A673 (cell line): ENCODE measurements around the gene EXOC2. TPM values are rescaled to one million over a fixed set of nuclear protein-coding genes. Genes with fewer than 3 reads are reported as not detected.

ENCODE experiments used
- BruUV-seq: library from RNA; stranded (reverse); fragments of 400-500 nt; replicated peaks from 2 replicates; lab custom pipeline; 2021; lab: Mats Ljungman, UMichigan
- CTCF ChIA-PET: fragments of 300-600 bp; sonication (Branson Sonifier 250); formaldehyde crosslinking; loops from one replicate; lab custom pipeline; 2022; ENCODE audit warnings: antibody characterized with exemption; lab: Charles Lee
- POLR2A ChIA-PET: fragments of 300-600 bp; sonication (Branson Sonifier 250); formaldehyde crosslinking; loops from one replicate; lab custom pipeline; 2022; ENCODE audit warnings: antibody characterized with exemption; ENCODE audit not compliant: low non-redundant PET; lab: Charles Lee
- DNase-seq: peaks from one replicate; pipeline ENCODE4 v3.0.0-alpha.2; 2015; ENCODE audit warnings: low spot score
- H3K27ac ChIP-seq: fragments of 200-600 bp; sonication (generic); 2 replicates; pipeline ENCODE4 v1.5.1; 2016; ENCODE audit warnings: mixed run types, low read depth, mild to moderate bottlenecking, mixed read lengths, antibody characterized with exemption, low read length; ENCODE audit not compliant: poor library complexity, severe bottlenecking
- H3K27me3 ChIP-seq: fragments of 200-600 bp; sonication (generic); replicated peaks from 2 replicates; pipeline ENCODE4 v1.6.1; 2017; ENCODE audit warnings: mixed run types, low read depth, mild to moderate bottlenecking, mixed read lengths, antibody characterized with exemption, low read length; ENCODE audit not compliant: insufficient read depth, poor library complexity
- H3K36me3 ChIP-seq: fragments of 200-600 bp; sonication (generic); 2 replicates; pipeline ENCODE4 v1.6.1; 2016; ENCODE audit warnings: mixed run types, mild to moderate bottlenecking, mixed read lengths, antibody characterized with exemption, low read length; ENCODE audit not compliant: insufficient read depth, poor library complexity, severe bottlenecking
- H3K4me1 ChIP-seq: fragments of 200-600 bp; sonication (generic); 2 replicates; pipeline ENCODE4 v1.6.1; 2017; ENCODE audit warnings: mixed run types, mild to moderate bottlenecking, mixed read lengths, antibody characterized with exemption, low read length; ENCODE audit not compliant: insufficient read depth, poor library complexity, severe bottlenecking
- H3K4me3 ChIP-seq: fragments of 200-600 bp; sonication (generic); 2 replicates; pipeline ENCODE4 v1.5.1; 2016; ENCODE audit warnings: low read depth, mixed run types, mild to moderate bottlenecking, mixed read lengths, low read length; ENCODE audit not compliant: poor library complexity, severe bottlenecking
- H3K9me3 ChIP-seq: fragments of 200-600 bp; sonication (generic); 2 replicates; pipeline ENCODE4 v1.6.1; 2016; ENCODE audit warnings: mixed run types, low read depth, mild to moderate bottlenecking, mixed read lengths, antibody characterized with exemption, low read length; ENCODE audit not compliant: poor library complexity, severe bottlenecking
- EZH2 ChIP-seq: fragments of 200-600 bp; sonication (generic); IDR thresholded peaks from 2 replicates; pipeline ENCODE4 v1.6.1; 2017; ENCODE audit warnings: borderline replicate concordance, low read depth, mild to moderate bottlenecking, mixed read lengths, antibody characterized with exemption, low read length; ENCODE audit not compliant: poor library complexity, severe bottlenecking
- intact Hi-C: fragments of 100-400 bp; cut with micrococcal nuclease; formaldehyde crosslinking; loops from one replicate; pipeline ENCODE4 v1.10.0; 2022; ENCODE audit not compliant: unreplicated experiment
- total RNA-seq: library from RNA; stranded (reverse); gene quantifications from 2 replicates; pipeline ENCODE4 v1.2.3, GENCODE V29; 2021
- TF ChIP-seq, protein P1 (sequence below): fragments of 300-800, 200-600 bp; sonication (generic); conservative IDR thresholded peaks from 2 replicates; pipeline ENCODE4 v1.5.1; 2017; ENCODE audit warnings: low read depth, mild to moderate bottlenecking, antibody characterized with exemption, low read length, moderate library complexity, mixed read lengths

The EXOC2 gene
- total RNA-seq, 1 experiment from 2014 or later = 22.4 TPM

DNA sequence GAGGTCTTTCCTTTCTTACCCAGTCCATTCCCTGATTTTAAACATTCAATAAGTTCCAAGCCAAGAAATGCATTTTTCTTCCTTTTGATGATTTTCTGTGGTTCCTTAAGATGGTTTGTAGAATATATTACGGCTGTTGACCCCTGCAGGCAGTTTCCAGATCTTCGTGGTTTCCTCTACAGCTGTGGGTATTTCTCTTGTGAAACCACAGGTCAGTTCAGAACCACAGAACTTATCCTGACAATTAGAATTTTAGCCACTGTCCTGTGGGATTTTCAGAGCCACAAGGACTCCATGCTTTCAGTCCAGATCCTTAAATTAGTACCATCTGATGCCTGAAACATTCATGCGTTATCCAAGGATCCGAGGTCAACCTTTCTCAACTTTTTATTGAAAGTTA, 29.7 kb upstream of the EXOC2 start:
- Histone ChIP-seq H3K4me3 (no peak overlapping the region), H3K9me3 (no peaks in the 10 kb centered on the region), H3K27ac (no peak overlapping the region), H3K36me3 (no peaks in the 10 kb centered on the region), H3K27me3 (peaks cover 27% of the 10 kb centered on the region), H3K4me1 (no peaks in the 10 kb centered on the region)
- ChIA-PET CTCF (interaction anchor here (1.0 to 1.5 kb wide), 4 partner anchors 19 to 714 kb away, joined by 3 to 8 read pairs (median 4); no protein-coding TSS in a partner anchor), POLR2A (no interaction called here)
- TF ChIP-seq, protein P1, sequence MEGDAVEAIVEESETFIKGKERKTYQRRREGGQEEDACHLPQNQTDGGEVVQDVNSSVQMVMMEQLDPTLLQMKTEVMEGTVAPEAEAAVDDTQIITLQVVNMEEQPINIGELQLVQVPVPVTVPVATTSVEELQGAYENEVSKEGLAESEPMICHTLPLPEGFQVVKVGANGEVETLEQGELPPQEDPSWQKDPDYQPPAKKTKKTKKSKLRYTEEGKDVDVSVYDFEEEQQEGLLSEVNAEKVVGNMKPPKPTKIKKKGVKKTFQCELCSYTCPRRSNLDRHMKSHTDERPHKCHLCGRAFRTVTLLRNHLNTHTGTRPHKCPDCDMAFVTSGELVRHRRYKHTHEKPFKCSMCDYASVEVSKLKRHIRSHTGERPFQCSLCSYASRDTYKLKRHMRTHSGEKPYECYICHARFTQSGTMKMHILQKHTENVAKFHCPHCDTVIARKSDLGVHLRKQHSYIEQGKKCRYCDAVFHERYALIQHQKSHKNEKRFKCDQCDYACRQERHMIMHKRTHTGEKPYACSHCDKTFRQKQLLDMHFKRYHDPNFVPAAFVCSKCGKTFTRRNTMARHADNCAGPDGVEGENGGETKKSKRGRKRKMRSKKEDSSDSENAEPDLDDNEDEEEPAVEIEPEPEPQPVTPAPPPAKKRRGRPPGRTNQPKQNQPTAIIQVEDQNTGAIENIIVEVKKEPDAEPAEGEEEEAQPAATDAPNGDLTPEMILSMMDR = no peak
- no peak for TF ChIP-seq EZH2
- no TSS peak for BruUV-seq
- no peak for DNase-seq
- intact Hi-C loops = loop anchor here (5.0 kb wide), 3 partner anchors 130 to 715 kb away; no protein-coding TSS in a partner anchor

DNA sequence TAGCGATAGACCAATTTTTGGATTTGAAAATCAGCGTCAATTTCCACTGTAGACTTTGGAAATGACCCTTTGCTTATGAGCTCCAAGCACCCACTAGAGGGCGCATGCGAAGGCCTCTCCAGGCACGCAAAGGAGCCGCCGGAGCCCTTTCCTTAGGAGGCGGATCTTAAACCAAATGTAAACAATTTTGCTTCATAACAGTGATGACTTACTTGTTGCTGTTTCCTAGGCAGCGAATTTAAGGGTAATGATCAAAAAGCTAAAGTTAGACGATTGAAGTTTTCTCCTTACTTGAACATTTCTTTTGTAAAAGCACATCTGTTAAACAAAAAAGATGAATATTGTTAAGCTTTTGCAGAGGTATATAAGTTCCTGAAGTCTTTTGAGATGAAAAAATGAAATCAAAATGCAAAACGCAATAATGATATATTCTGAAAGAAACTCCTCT, 29.2 kb upstream of the EXOC2 start:
- no peak for TF ChIP-seq EZH2
- TF ChIP-seq, protein P1 = peak; percentile 96
- no peak overlapping the region for H3K27ac ChIP-seq
- H3K4me3 ChIP-seq = no peak overlapping the region
- no peaks in the 10 kb centered on the region for H3K4me1 ChIP-seq
- no TSS peak for BruUV-seq
- H3K27me3 ChIP-seq = peaks cover 22% of the 10 kb centered on the region
- no peaks in the 10 kb centered on the region for H3K9me3 ChIP-seq
- POLR2A ChIA-PET = no interaction called here
- no peaks in the 10 kb centered on the region for H3K36me3 ChIP-seq
- CTCF ChIA-PET = interaction anchor here (0.7 to 1.5 kb wide), 5 partner anchors 19 to 715 kb away, joined by 3 to 8 read pairs (median 4); no protein-coding TSS in a partner anchor
- intact Hi-C loops = loop anchor here (5.0 kb wide), 3 partner anchors 130 to 715 kb away; no protein-coding TSS in a partner anchor
- DNase-seq = peak; percentile 84

DNA sequence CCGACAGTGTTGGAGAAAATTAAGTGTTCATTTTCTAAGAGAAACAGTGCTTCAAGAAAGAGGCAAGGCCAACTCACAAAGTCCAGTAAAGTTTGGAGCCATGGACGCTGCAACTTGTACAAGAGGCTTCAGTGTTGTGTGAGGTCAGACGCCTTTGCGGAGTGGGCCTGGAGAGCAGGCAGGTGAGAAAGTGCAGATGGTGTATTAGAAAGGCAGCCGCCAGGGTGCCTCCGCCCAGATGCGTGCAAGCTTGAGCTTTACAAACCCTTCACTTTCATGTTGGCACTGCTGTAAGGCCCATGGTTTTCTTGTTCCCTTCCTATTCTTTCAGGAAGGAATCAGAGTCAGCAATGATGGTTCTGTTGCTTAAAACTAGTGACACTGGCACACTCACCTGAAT, 25.4 kb upstream of the EXOC2 start:
- Histone ChIP-seq H3K9me3 (no peaks in the 10 kb centered on the region), H3K27ac (no peak overlapping the region), H3K27me3 (peaks cover 3% of the 10 kb centered on the region), H3K36me3 (no peaks in the 10 kb centered on the region), H3K4me1 (no peaks in the 10 kb centered on the region), H3K4me3 (no peak overlapping the region)
- TF ChIP-seq, protein P1 = no peak
- TF ChIP-seq EZH2 = no peak
- no peak for DNase-seq
- ChIA-PET CTCF (no interaction called here), POLR2A (no interaction called here)
- no TSS peak for BruUV-seq
- intact Hi-C loops = no loop called here
